HG03103 (cell line): ENCODE data around the gene SATB2.

Source experiments
- ATAC-seq: cut with Tn5 transposase; IDR thresholded peaks from one replicate; pipeline ENCODE4 v1.9.1; 2021; ENCODE audit warnings: low read depth; ENCODE audit not compliant: unreplicated experiment

The SATB2 gene

GRCh38 chr2:199409759-199410529 lies 47.8 kb downstream of the SATB2 start:
- ATAC-seq = no peak

GRCh38 chr2:199407421-199407820 lies 50.3 kb downstream of the SATB2 start:
- no peak for ATAC-seq

GRCh38 chr2:199405241-199405640 lies 52.5 kb downstream of the SATB2 start:
- no peak for ATAC-seq

GRCh38 chr2:199404841-199405240 lies 52.9 kb downstream of the SATB2 start:
- no peak for ATAC-seq

DNA sequence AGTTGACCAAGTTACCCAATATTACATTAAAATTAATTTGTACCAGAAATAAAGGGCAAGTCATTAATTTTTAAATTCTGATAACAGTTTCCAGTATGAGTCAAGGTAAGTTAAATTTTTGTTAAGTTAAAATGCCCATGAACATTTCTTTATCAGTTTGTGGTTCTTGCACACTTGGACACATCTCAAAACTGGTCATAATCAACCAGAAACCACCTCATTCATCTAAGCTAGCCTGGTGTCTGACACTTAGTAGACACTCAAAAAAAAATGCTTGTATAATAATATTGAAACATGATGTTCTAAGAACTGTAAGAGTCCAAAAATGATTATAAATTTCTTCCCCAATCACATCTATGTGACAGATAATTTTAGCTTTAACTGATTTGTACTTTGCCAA lies 62.4 kb downstream of the SATB2 start:
- ATAC-seq = no peak

GRCh38 chr2:199392363-199392762 lies 65.4 kb downstream of the SATB2 start:
- ATAC-seq = no peak

DNA sequence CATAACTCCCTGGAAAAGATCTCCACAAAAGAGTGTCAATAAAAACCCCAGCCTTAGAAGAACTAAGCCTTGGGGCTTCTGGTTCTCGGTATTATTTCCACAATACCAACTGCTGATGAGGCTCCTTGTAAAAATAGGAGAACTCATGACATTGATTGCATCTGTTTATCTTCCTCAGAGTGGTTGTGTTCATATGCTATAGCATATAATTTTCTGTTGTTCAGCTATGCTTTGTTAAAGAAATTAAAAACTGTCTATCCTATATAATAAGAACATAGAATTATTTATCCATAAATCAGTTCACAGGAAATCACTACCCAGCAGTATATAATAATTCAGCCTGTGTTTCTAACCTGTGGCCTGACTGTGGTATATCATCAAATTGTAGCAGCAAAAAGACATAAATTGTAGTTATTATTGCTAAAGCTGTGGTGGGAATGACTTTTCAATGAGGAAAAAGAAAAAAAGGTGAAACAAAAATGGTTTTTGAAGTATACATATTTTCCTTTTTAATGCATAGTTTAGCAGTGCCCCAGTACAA lies 68.9 kb downstream of the SATB2 start:
- no peak for ATAC-seq

- no peak for ATAC-seq
Observed at GRCh38 chr2:199384043-199384442, 73.7 kb downstream of the SATB2 start.

GRCh38 chr2:199383021-199383420 lies 74.7 kb downstream of the SATB2 start:
- ATAC-seq = no peak

GRCh38 chr2:199382091-199382490 lies 75.6 kb downstream of the SATB2 start:
- ATAC-seq = no peak

- ATAC-seq = no peak
Observed at GRCh38 chr2:199381531-199381930, 76.2 kb downstream of the SATB2 start.

DNA sequence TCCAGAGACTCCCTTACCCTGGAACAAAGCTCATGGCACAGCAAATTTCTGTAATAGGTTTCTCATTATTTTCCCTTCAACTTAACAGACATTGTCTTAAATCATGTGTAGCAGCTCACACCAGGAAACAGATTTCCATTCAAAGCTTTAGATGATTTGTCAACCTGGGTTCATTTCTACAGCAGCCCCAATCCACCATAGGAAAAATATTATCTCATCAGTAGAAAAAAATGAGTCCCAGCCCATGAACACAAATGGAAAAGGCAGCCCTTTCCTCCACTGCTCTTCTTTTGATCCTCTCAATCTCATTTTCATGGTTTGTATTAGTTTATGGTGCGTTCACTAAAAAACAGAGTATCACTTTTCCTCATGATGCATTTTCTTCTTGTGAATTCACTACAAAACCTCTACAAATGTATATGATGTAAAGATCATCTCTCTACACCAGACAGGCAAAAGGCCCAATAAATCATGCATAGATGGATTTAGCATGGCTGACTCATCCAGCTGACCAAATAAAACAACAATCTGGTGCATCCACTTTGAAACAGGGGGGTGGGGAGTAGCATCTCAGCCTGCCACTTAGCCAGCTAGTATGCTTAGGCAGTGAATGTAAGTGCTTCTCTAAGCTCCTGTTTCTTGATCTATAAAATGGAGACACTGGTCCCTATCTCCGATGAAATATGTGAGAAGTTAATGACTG lies 78.6 kb downstream of the SATB2 start:
- ATAC-seq = no peak

- no peak for ATAC-seq
Observed at GRCh38 chr2:199370150-199370780, 87.5 kb downstream of the SATB2 start.

- ATAC-seq = no peak
Observed at GRCh38 chr2:199366406-199366805, 91.3 kb downstream of the SATB2 start.

- ATAC-seq = no peak
Observed at GRCh38 chr2:199364153-199364552, 93.6 kb downstream of the SATB2 start.

GRCh38 chr2:199356412-199356811 lies 101.3 kb downstream of the SATB2 start:
- no peak for ATAC-seq

DNA sequence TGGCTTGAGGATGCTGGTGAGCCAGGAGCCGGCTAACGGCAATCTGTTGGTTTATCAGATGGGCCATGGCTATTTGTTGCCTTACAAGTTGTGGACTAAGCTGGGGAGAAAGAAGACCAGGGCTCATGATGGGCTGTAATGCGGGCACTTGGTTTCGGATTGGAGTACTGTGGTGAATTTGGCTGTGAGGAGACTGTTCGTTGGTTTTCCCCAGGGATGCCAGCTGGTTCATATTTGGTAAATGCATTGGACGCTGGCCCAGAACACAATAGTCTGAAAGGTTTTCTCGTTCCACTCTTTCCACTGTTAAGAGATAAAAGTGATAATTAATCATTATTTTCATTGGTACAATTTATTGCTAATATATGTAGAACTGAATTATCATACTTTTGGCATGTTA lies 108.9 kb downstream of the SATB2 start:
- no peak for ATAC-seq

GRCh38 chr2:199344012-199344411 lies 113.7 kb downstream of the SATB2 start:
- ATAC-seq = no peak

DNA sequence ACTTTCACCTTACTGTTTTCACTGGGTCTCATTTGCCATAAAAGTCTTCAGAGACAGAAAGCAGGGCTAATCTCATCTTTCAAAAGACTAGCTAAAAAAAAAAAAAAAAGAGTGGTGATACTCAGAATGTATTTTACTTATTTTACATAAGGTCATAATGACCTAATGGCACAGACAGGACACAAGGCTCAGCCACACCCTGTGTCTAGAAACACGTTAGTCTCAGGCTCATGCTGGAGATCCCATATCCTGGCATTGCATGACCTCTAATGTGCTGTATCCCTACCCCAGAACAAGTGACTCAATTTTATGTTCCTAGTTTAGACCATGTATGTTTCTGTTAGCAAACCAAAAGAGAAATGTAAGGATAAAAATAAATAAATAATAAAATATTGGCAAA lies 115.4 kb downstream of the SATB2 start:
- no peak for ATAC-seq

GRCh38 chr2:199341123-199341522 lies 116.6 kb downstream of the SATB2 start:
- no peak for ATAC-seq

DNA sequence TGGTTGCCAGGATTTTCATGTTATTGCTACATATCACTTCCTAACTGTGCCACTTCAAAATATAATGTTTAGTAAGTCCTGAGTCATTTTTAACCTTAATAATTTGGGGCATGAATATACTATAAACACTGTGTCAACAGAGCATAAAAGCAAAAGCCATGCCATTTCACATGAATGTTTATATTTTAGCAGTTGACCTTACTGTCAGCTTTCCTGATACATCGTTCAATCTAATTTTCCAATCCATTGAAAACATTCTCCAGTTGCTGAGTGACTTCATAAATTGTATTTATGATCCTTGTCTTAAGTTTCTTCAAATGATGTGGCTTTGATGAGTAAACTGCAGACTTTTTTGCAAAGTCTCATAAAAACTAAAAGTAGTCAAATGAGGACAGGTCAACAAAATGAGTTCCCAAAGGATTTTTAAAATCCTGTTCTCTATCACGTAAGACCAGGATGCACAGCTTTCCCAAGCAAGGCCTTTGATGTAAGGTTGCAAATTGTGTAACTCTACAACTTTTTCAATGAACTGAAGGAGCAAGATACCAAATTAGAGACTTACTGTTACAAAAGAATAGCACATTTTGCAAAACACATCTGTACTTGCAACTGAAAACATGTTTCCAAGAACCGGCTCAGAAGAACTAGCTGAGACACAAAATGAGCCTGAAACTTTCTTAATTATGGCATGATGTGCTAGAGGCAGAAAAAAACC lies 117.7 kb downstream of the SATB2 start:
- no peak for ATAC-seq
